HepG2 (cell line): Measurements from ENCODE around the gene CGNL1. TPM values are rescaled to one million over a fixed set of nuclear protein-coding genes. Genes with fewer than 3 reads are reported as not detected.

Source experiments
- ATAC-seq: fragments of 200-7000 bp; cut with Tn5 transposase; 3 replicates; pipeline ENCODE4 v1.9.1; 2020; ENCODE audit warnings: mild to moderate bottlenecking, moderate library complexity
- BruUV-seq: library from RNA; stranded (reverse); fragments of 400-500 nt; replicated peaks from 2 replicates; lab custom pipeline; 2021; lab: Mats Ljungman, UMichigan
- CTCF ChIA-PET: fragments of 300-600 bp; formaldehyde crosslinking; extraction: SDS; loops from one replicate; lab custom pipeline; 2021; ENCODE audit warnings: low total read pairs, inconsistent platforms, low intra/inter-chr PET ratio; lab: Yijun Ruan, JAX
- POLR2A ChIA-PET: fragments of 350-600 bp; sonication (Branson Sonifier 250); formaldehyde crosslinking; loops from one replicate; lab custom pipeline; 2020; ENCODE audit warnings: antibody characterized with exemption, inconsistent platforms; lab: Yijun Ruan, JAX
- DNase-seq: peaks from one replicate; pipeline ENCODE4 v3.0.0-alpha.2; 2015; ENCODE audit warnings: low spot score
- FAIRE-seq: peaks from 3 replicates; lab custom pipeline; 2011; peaks lifted over from hg19 to GRCh38; lab: Jason Lieb, UNC
- H2AFZ ChIP-seq: one replicate; pipeline ENCODE4 v1.6.1; 2011; ENCODE audit warnings: low read length, inconsistent platforms
- H3K27ac ChIP-seq: fragments of 300-600 bp; 3 replicates; pipeline ENCODE4 v1.8.0; 2011; ENCODE audit warnings: mixed run types, mild to moderate bottlenecking, mixed read lengths, low read length, inconsistent platforms; ENCODE audit not compliant: insufficient read depth; ENCODE audit errors: extremely low read length
- H3K27me3 ChIP-seq, 2 experiments: fragments of 200-600 bp in 1 of 2; 2 replicates in 1 of 2; 3 replicates in 1 of 2; pipeline versions ENCODE4 v1.6.0 to v1.8.0; 2011; ENCODE audit warnings: low read length in 2 of 2, mild to moderate bottlenecking in 2 of 2, moderate library complexity in 2 of 2, inconsistent platforms in 1 of 2; ENCODE audit not compliant: insufficient read depth in 2 of 2, control insufficient read depth in 1 of 2
- H3K36me3 ChIP-seq, 2 experiments: fragments of 200-600 bp in 1 of 2; replicated peaks in 1 of 2; 2 replicates in 1 of 2; 3 replicates in 1 of 2; pipeline versions ENCODE4 v1.5.1 to v1.8.0; 2011; ENCODE audit warnings: low read length in 2 of 2, inconsistent platforms in 1 of 2; ENCODE audit not compliant: insufficient read depth in 2 of 2, control insufficient read depth in 1 of 2
- H3K4me1 ChIP-seq: 2 replicates; pipeline ENCODE4 v1.5.1; 2012; ENCODE audit warnings: low read length, inconsistent platforms; ENCODE audit not compliant: insufficient read depth
- H3K4me2 ChIP-seq: 2 replicates; pipeline ENCODE4 v1.6.0; 2011; ENCODE audit warnings: low read depth, low read length, inconsistent platforms
- H3K4me3 ChIP-seq, 3 experiments: fragments of 200-600 bp in 1 of 3; sonication (generic), shearing (Covaris generic) in 1 of 3; replicated peaks in 1 of 3; 2 replicates each; pipeline ENCODE4 v1.5.1; 2011 to 2016; ENCODE audit warnings: low read length in 3 of 3, inconsistent platforms in 2 of 3, low read depth in 2 of 3, mild to moderate bottlenecking in 2 of 3, control low read depth in 1 of 3, mixed read lengths in 1 of 3; ENCODE audit not compliant: insufficient read depth in 1 of 3
- H3K79me2 ChIP-seq: one replicate; pipeline ENCODE4 v1.6.1; 2011; ENCODE audit warnings: low read length, inconsistent platforms; ENCODE audit not compliant: insufficient read depth
- H3K9ac ChIP-seq: 2 replicates; pipeline ENCODE4 v1.6.0; 2011; ENCODE audit warnings: mild to moderate bottlenecking, low read depth, low read length, inconsistent platforms; ENCODE audit not compliant: insufficient read depth
- H3K9me3 ChIP-seq: 2 replicates; pipeline ENCODE4 v1.5.1; 2012; ENCODE audit warnings: mild to moderate bottlenecking, low read length
- H4K20me1 ChIP-seq: 2 replicates; pipeline ENCODE4 v1.6.0; 2011; ENCODE audit warnings: inconsistent platforms, mild to moderate bottlenecking, low read length, moderate library complexity; ENCODE audit not compliant: insufficient read depth
- CC2D1A ChIP-seq: sonication (generic); formaldehyde crosslinking; IDR thresholded peaks from 2 replicates; pipeline ENCODE4 v1.8.1; 2023; ENCODE audit warnings: mild to moderate bottlenecking, missing genetic modification reagents
- NAIF1 ChIP-seq: sonication (generic); formaldehyde crosslinking; IDR thresholded peaks from 2 replicates; pipeline ENCODE4 v1.5.0; 2020; ENCODE audit warnings: mild to moderate bottlenecking, missing genetic modification reagents, borderline replicate concordance
- RBFOX2 ChIP-seq: fragments of 200-400 bp; formaldehyde crosslinking; IDR thresholded peaks from 2 replicates; pipeline ENCODE4 v1.6.1; 2017; ENCODE audit warnings: low read depth, mild to moderate bottlenecking, low read length
- ZKSCAN1 ChIP-seq: fragments of 150-350 bp; IDR thresholded peaks from 2 replicates; pipeline ENCODE4 v1.6.1; 2014; ENCODE audit warnings: low read length
- ZMYM4 ChIP-seq: sonication (generic); formaldehyde crosslinking; IDR thresholded peaks from 2 replicates; pipeline ENCODE4 v1.8.1; 2023; ENCODE audit warnings: mild to moderate bottlenecking, missing genetic modification reagents
- ZNF766 ChIP-seq: sonication (generic); formaldehyde crosslinking; IDR thresholded peaks from 2 replicates; pipeline ENCODE4 v1.5.0; 2020; ENCODE audit warnings: missing genetic modification reagents, borderline replicate concordance
- WGBS: methylation state at CpG from one replicate; pipeline ENCODE4 v1.1.6; 2017; ENCODE audit warnings: low lambda C conversion rate; 5-methylcytosine and 5-hydroxymethylcytosine counted together
- in situ Hi-C: cut with HindIII; loops from 2 replicates; pipeline ENCODE4 v1.10.0; 2017; ENCODE audit warnings: low pct_unique_long_range_greater_than_20kb; ENCODE audit not compliant: extremely low pct_ligation_motif_present
- intact Hi-C: fragments of 100-400 bp; cut with micrococcal nuclease; formaldehyde crosslinking; loops from one replicate; pipeline ENCODE4 v1.10.0; 2022; ENCODE audit not compliant: unreplicated experiment
- polyA plus RNA-seq, 8 experiments: library from polyadenylated mRNA; depleted of rRNA in 3 of 8; stranded (reverse) in 7 of 8; unstranded in 1 of 8; fragments of >200 nt; fragmentation: Illumina TruSeq in 4 of 8; extraction: Trizol in 4 of 8; gene quantifications; 2 replicates each; pipeline versions ENCODE4 v1.2.1 to v1.2.3, GENCODE V29; 2011 to 2016; ENCODE audit warnings: low read depth in 4 of 8, missing spikeins in 1 of 8, mixed read lengths in 1 of 8; ENCODE audit not compliant: insufficient read depth in 1 of 8
- total RNA-seq, 5 experiments: library from RNA; depleted of rRNA; stranded (reverse); fragments of >200 nt; fragmentation: Illumina TruSeq; extraction: Trizol; gene quantifications; 2 replicates each; pipeline ENCODE4 v1.2.3, GENCODE V29; 2016; ENCODE audit warnings: low read depth in 1 of 5
- TF ChIP-seq, protein P1 (sequence below): sonication (generic); formaldehyde crosslinking; IDR thresholded peaks from 2 replicates; pipeline ENCODE4 v1.5.1; 2020; ENCODE audit warnings: mild to moderate bottlenecking, missing genetic modification reagents, moderate library complexity
- TF ChIP-seq, protein P2 (sequence below), 2 experiments: IDR thresholded peaks; 2 replicates each; pipeline ENCODE4 v1.6.1; 2011 to 2012; ENCODE audit warnings: low read length in 2 of 2, borderline replicate concordance in 1 of 2, low read depth in 1 of 2, mild to moderate bottlenecking in 1 of 2, moderate library complexity in 1 of 2
- TF ChIP-seq, protein P3 (sequence below): sonication (generic); formaldehyde crosslinking; IDR thresholded peaks from 2 replicates; pipeline ENCODE4 v1.8.0; 2022; ENCODE audit warnings: mild to moderate bottlenecking, missing genetic modification reagents, borderline replicate concordance

Gene CGNL1
- total and polyA plus RNA-seq, 2 of the 13 experiments (the other 11 are each of a cell fraction or from before 2014, with no cell fraction given), result 5.6 to 15.6 TPM

DNA sequence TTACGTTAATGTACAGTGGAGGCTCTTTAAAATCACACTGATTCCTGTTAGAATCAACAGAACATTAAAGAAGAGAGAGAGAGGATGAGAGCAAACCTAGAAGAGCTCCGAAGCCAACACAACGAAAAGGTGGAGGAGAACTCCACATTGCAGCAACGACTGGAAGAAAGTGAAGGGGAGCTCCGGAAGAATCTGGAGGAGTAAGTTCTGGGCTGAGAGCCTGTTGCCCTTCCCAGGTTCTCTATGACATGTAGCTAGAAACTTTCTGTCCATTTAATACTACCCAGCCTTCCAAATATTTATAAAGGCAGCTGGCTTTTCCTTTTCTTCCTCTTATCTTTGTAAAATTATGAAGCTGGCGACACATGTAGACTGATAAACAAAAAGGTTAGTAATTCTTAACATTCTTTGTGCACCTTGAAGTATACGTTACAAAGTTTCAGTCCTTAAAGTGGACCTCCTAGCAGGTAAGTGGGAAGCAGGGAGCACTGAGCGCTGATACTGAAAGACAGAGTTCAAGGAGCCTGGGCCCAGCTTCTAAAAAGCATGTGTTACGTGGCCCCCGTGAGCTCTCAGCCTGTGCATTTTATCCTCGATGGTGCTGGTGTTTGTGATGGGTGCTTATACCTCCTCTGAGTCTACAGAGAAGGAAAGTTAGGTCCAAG, 75.9 kb downstream of the CGNL1 start:
- in situ Hi-C loops (no loop called here), intact Hi-C loops (no loop called here)
- ChIA-PET CTCF (no interaction called here), POLR2A (no interaction called here)
- no peak overlapping the region for H3K4me3 ChIP-seq
- no peaks in the 10 kb centered on the region for H4K20me1 ChIP-seq
- no peaks in the 10 kb centered on the region for H3K79me2 ChIP-seq
- 96% methylated on average over 11 of the region's 11 CpGs for WGBS
- H3K9me3 ChIP-seq, result no peaks in the 10 kb centered on the region
- peaks cover 1 to 32% of the 10 kb centered on the region in 2 experiments; a peak in 4 of 5 replicates for H3K36me3 ChIP-seq
- no peaks in the 10 kb centered on the region for H3K4me1 ChIP-seq
- no peaks in the 10 kb centered on the region for H3K27me3 ChIP-seq
- FAIRE-seq (no peak), DNase-seq (no peak), ATAC-seq (no peak)
- TF ChIP-seq ZKSCAN1 (no peak), NAIF1 (no peak)
- TF ChIP-seq, protein P1, sequence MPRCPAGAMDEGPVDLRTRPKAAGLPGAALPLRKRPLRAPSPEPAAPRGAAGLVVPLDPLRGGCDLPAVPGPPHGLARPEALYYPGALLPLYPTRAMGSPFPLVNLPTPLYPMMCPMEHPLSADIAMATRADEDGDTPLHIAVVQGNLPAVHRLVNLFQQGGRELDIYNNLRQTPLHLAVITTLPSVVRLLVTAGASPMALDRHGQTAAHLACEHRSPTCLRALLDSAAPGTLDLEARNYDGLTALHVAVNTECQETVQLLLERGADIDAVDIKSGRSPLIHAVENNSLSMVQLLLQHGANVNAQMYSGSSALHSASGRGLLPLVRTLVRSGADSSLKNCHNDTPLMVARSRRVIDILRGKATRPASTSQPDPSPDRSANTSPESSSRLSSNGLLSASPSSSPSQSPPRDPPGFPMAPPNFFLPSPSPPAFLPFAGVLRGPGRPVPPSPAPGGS, result no peak
- no TSS peak for BruUV-seq
- H3K9ac ChIP-seq, result no peak overlapping the region
- H3K27ac ChIP-seq, result no peak overlapping the region
- H3K4me2 ChIP-seq, result no peak overlapping the region
- H2AFZ ChIP-seq, result no peak overlapping the region

DNA sequence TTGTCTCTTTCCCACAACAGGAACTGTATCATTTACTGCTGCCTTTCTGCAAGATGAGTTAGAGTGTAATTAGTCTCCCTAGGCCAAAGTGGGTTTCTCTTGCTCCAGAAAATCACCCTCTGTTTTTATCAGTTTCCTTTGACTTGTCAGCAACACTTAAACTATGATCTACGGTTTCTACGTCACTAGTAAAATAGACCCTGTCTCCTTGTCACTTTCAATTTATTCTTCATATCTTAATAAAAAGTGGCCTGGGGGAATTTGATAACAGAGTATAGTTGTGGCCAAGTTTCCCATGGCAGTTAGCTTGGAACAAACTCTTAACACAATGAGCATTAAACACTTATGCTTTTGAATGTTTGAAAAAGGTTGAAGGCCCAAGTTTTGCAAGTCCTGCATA, 79.6 kb downstream of the CGNL1 start:
- in situ Hi-C loops, result no loop called here
- H3K27ac ChIP-seq, result no peak overlapping the region
- TF ChIP-seq, protein P2, sequence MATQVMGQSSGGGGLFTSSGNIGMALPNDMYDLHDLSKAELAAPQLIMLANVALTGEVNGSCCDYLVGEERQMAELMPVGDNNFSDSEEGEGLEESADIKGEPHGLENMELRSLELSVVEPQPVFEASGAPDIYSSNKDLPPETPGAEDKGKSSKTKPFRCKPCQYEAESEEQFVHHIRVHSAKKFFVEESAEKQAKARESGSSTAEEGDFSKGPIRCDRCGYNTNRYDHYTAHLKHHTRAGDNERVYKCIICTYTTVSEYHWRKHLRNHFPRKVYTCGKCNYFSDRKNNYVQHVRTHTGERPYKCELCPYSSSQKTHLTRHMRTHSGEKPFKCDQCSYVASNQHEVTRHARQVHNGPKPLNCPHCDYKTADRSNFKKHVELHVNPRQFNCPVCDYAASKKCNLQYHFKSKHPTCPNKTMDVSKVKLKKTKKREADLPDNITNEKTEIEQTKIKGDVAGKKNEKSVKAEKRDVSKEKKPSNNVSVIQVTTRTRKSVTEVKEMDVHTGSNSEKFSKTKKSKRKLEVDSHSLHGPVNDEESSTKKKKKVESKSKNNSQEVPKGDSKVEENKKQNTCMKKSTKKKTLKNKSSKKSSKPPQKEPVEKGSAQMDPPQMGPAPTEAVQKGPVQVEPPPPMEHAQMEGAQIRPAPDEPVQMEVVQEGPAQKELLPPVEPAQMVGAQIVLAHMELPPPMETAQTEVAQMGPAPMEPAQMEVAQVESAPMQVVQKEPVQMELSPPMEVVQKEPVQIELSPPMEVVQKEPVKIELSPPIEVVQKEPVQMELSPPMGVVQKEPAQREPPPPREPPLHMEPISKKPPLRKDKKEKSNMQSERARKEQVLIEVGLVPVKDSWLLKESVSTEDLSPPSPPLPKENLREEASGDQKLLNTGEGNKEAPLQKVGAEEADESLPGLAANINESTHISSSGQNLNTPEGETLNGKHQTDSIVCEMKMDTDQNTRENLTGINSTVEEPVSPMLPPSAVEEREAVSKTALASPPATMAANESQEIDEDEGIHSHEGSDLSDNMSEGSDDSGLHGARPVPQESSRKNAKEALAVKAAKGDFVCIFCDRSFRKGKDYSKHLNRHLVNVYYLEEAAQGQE (IDR thresholded peaks at IDR 0.05; ENCODE audit: borderline replicate concordance in 1 of 2, low read depth in 1 of 2, low read length in 2 of 2), result no peak
- TF ChIP-seq, protein P3, sequence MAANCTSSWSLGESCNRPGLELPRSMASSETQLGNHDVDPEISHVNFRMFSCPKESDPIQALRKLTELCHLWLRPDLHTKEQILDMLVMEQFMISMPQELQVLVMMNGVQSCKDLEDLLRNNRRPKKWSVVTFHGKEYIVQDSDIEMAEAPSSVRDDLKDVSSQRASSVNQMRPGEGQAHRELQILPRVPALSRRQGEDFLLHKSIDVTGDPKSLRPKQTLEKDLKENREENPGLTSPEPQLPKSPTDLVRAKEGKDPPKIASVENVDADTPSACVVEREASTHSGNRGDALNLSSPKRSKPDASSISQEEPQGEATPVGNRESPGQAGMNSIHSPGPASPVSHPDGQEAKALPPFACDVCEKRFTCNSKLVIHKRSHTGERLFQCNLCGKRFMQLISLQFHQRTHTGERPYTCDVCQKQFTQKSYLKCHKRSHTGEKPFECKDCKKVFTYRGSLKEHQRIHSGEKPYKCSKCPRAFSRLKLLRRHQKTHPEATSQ (CRISPR knock-in tag), result no peak
- TF ChIP-seq ZMYM4 (CRISPR knock-in tag) (no peak), CC2D1A (CRISPR knock-in tag) (no peak), RBFOX2 (no peak), ZNF766 (CRISPR knock-in tag) (no peak)
- ChIA-PET POLR2A (no interaction called here), CTCF (no interaction called here)
- no peak for ATAC-seq
- no peak overlapping the region for H2AFZ ChIP-seq
- H3K36me3 ChIP-seq, result peaks cover 2 to 46% of the 10 kb centered on the region in 2 experiments; a peak in 3 of 5 replicates
- H3K4me1 ChIP-seq, result no peaks in the 10 kb centered on the region
- H3K9ac ChIP-seq, result no peak overlapping the region
- intact Hi-C loops, result no loop called here
- H4K20me1 ChIP-seq, result no peaks in the 10 kb centered on the region
- no peak overlapping the region for H3K4me3 ChIP-seq
- no peaks in the 10 kb centered on the region for H3K27me3 ChIP-seq
- WGBS, result 97% methylated on average over 2 of the region's 2 CpGs
- no peak overlapping the region for H3K4me2 ChIP-seq
- BruUV-seq, result no TSS peak
- DNase-seq, result no peak
- no peaks in the 10 kb centered on the region for H3K9me3 ChIP-seq
- FAIRE-seq, result no peak
- H3K79me2 ChIP-seq, result no peaks in the 10 kb centered on the region
